Duodenal mucosa (tissue), 2 donors: ENCODE data around the gene PNPO.

Experiments
- H3K27ac ChIP-seq: one replicate; pipeline ENCODE4 v1.7.0; 2013; ENCODE audit warnings: low read depth, low read length
- H3K27me3 ChIP-seq, 2 donors: one replicate each; pipeline ENCODE4 v1.7.0; 2013; ENCODE audit warnings: low read length in 2 of 2, control low read depth in 1 of 2; ENCODE audit not compliant: insufficient read depth in 2 of 2, control insufficient read depth in 1 of 2
- H3K36me3 ChIP-seq, 2 donors: one replicate each; pipeline ENCODE4 v1.7.0; 2013; ENCODE audit warnings: low read length in 2 of 2, control low read depth in 1 of 2; ENCODE audit not compliant: insufficient read depth in 2 of 2, control insufficient read depth in 1 of 2
- H3K4me1 ChIP-seq, 2 donors: one replicate each; pipeline ENCODE4 v1.7.0; 2013; ENCODE audit warnings: low read length in 2 of 2, control low read depth in 1 of 2; ENCODE audit not compliant: insufficient read depth in 2 of 2, control insufficient read depth in 1 of 2
- H3K4me3 ChIP-seq, 2 donors: one replicate each; pipeline ENCODE4 v1.7.0; 2013; ENCODE audit warnings: low read length in 2 of 2, low read depth in 1 of 2
- H3K9ac ChIP-seq, 2 donors: one replicate each; pipeline ENCODE4 v1.7.0; 2013; ENCODE audit warnings: low read length in 2 of 2, low read depth in 1 of 2
- H3K9me3 ChIP-seq, 2 donors: one replicate each; pipeline ENCODE4 v1.7.0; 2013; ENCODE audit warnings: low read length in 2 of 2, control low read depth in 1 of 2; ENCODE audit not compliant: control insufficient read depth in 1 of 2

PNPO gene

GRCh38 chr17:47996201-47996600 lies 54.8 kb downstream of the PNPO start:
- H3K4me1 ChIP-seq, result no peaks in the 10 kb centered on the region

GRCh38 chr17:47997586-47997985 lies 56.2 kb downstream of the PNPO start:
- Histone ChIP-seq H3K4me1 (peaks cover 0 to 5% of the 10 kb centered on the region in 2 donors), H3K36me3 (no peaks in the 10 kb centered on the region), H3K9me3 (no peaks in the 10 kb centered on the region), H3K27ac (no peak overlapping the region), H3K4me3 (no peak overlapping the region), H3K27me3 (peaks cover 0 to 3% of the 10 kb centered on the region in 2 donors), H3K9ac (no peak overlapping the region)

More at GRCh38 chr17:47996201-47996600, 54.8 kb downstream of the PNPO start:
- Histone ChIP-seq H3K4me3 (no peak overlapping the region), H3K36me3 (no peaks in the 10 kb centered on the region), H3K27me3 (peaks cover 0 to 3% of the 10 kb centered on the region in 2 donors), H3K27ac (no peak overlapping the region), H3K9me3 (no peaks in the 10 kb centered on the region), H3K9ac (no peak overlapping the region)

GRCh38 chr17:47998044-47998443 lies 56.7 kb downstream of the PNPO start:
- H3K9ac ChIP-seq, result no peak overlapping the region
- peaks cover 0 to 3% of the 10 kb centered on the region in 2 donors for H3K27me3 ChIP-seq
- no peaks in the 10 kb centered on the region for H3K36me3 ChIP-seq
- H3K4me1 ChIP-seq, result peaks cover 3 to 9% of the 10 kb centered on the region in 2 donors
- H3K27ac ChIP-seq, result no peak overlapping the region
- H3K9me3 ChIP-seq, result no peaks in the 10 kb centered on the region
- no peak overlapping the region for H3K4me3 ChIP-seq
